IPS-18c (cell line): ENCODE results near the gene CCDC154.

Experiments used
- H3K4me3 ChIP-seq: 2 replicates; pipeline ENCODE4 v1.7.0; 2013; ENCODE audit warnings: low read depth, mild to moderate bottlenecking, low read length, moderate library complexity; ENCODE audit not compliant: insufficient read depth
- H3K9me3 ChIP-seq: one replicate; pipeline ENCODE4 v1.6.1; 2013; ENCODE audit warnings: mild to moderate bottlenecking, low read length, moderate library complexity; ENCODE audit not compliant: control insufficient read depth, insufficient read depth

Gene CCDC154

DNA sequence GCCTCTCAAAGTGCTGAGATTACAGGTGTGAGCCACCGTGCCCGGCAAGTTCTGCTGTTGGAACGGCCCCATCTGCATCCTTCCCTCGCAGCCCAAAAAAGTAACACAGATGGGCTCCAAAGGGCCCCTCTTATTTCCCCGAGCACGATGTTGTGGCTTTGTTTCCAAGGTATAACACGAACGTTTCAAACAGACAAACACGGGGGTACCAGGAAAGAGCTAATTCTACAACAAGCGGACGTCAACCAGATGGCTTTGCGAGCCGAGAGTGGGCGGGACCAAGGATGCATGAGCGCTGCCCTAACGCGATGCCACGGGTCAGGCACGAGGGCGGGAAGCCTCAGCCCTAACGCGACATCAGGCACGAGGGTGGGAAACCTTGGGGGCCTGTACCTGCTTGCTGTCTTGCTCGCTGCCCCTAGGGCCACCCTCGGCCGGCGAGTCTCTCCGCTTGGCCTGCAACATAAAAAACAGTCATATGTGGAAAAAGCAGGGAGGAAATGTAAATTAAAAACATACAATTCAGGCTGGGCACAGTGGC is 54.0 kb downstream of the CCDC154 start:
- no peaks in the 10 kb centered on the region for H3K9me3 ChIP-seq

DNA sequence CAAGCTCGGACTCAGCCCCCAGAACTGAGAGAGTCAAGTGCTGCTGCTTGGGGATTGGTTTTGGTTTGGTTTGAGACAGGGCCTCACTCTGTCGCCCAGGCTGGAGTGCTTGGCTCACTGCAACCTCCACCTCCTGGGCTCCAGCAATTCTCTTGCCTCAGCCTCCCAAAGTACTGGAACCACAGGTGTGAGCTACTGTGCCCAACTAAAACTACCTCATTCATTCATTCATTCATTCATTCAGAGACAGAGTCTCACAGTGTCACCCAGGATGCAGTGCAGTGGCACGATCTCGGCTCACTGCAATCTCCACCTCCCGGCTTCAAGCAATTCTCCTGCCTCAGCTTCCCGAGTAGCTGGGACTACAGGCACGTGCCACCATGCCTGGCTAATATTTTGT is 54.6 kb downstream of the CCDC154 start:
- Histone ChIP-seq H3K4me3 (no peak overlapping the region), H3K9me3 (no peaks in the 10 kb centered on the region)

More for the DNA sequence above, 54.0 kb downstream of the CCDC154 start:
- no peak overlapping the region for H3K4me3 ChIP-seq

- H3K4me3 ChIP-seq: no peak overlapping the region
These were observed 57.0 kb downstream of the CCDC154 start for GRCh38 chr16:1387331-1387730.

GRCh38 chr16:1385232-1385631 is 59.1 kb downstream of the CCDC154 start:
- Histone ChIP-seq H3K4me3 (no peak overlapping the region), H3K9me3 (peaks cover 2% of the 10 kb centered on the region)

More at GRCh38 chr16:1387331-1387730, 57.0 kb downstream of the CCDC154 start:
- H3K9me3 ChIP-seq: no peaks in the 10 kb centered on the region
